Femur (tissue), 1 donor: ENCODE data around the gene NECAB2.
"Not testable (repeated sequence)": the region's sequence is repeated elsewhere in the genome, so short reads cannot be mapped to it uniquely, and the experiment has no call there.

ENCODE experiments used
- DNase-seq: peaks from one replicate; pipeline ENCODE4 v3.0.0-alpha.2; 2017

The NECAB2 gene

DNA sequence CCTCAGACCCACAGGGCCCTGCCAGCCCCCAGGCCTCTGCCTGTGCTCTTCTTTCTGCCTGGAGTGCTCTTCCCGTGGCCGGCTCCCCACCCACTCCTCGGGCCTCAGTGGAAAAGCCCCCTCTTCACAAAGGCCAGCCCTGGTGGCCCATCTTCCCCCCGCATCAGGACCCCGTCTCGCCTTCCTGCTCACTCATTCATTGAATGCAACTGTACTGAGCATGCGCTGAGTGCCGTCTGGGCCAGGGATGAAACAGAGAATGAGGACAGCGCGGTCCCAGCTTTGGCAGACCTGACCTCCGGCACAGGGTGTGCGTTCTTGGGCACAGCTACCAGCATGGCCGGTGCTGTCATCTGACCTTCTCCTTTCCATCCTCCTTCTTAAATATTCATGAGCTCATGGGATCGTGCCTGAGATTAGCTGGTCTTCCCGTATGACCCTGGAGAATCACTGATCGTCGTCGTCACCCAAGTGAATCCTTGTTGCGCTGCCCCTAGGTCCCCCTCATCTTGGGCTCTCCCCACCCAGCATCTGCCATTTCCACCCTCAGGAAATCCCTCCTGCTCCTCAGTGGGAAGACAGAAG, 31.4 kb upstream of the NECAB2 start:
- DNase-seq: no peak

DNA sequence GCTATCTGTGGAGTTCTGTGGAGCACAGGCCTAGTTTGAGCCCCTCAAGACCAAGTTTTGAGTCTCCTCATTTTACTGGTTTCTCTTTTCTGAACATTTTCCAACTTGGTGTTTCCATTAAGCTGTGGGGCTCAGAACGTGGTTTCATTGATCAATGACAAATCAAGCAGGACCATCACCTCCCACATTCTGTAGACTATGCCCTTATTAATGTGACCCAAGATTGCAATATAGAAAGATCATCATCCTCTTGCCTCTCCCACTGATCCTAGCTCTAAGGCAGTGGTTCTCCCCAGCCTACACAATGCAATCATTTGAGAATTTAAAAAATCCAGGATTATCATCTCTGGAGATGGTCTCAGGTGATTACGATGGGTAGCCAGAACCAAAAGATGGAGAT, 30.8 kb upstream of the NECAB2 start:
- DNase-seq: no peak

DNA sequence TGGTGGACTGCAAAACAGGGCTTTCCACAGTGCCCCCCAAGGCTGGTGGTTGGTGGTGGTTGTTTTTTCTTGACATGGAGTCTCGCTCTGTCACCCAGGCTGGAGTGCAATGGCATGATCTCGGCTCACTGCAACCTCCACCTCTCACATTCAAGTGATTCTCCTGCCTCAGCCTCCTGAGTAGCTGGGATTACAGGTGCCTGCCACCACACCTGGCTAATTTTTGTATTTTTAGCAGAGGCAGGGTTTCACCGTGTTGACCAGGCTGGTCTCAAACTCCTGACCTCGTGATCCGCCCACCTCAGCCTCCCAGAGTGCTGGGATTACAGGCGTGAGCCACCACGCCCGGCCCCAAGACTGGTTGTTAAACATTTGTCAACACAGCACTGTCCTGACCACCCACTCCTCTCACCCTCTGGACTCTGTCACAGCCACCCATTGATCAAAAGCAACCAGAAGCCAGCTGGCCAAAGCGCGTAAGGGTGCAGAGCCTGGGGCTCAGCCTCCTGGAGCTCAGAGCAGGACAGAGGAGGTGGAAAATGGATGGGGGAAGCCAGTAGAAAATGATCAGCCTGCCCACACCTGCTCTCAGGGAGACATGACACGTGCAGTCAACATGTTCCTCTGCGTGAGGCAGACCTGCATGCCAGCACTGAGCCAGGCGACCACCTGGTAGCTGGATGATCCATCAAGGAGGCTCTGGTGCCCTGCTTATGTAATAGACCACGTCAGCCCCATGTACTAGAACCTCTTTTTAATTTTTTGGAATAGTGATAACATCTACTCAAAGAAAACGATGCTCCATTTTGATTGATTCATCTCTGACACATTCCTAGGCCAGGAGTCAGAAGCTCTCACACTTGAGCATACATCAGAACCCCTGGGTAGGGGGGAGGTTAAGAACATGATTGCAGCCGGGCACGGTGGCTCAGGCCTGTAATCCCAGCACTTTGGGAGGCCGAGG, 29.8 kb upstream of the NECAB2 start:
- DNase-seq: no peak

DNA sequence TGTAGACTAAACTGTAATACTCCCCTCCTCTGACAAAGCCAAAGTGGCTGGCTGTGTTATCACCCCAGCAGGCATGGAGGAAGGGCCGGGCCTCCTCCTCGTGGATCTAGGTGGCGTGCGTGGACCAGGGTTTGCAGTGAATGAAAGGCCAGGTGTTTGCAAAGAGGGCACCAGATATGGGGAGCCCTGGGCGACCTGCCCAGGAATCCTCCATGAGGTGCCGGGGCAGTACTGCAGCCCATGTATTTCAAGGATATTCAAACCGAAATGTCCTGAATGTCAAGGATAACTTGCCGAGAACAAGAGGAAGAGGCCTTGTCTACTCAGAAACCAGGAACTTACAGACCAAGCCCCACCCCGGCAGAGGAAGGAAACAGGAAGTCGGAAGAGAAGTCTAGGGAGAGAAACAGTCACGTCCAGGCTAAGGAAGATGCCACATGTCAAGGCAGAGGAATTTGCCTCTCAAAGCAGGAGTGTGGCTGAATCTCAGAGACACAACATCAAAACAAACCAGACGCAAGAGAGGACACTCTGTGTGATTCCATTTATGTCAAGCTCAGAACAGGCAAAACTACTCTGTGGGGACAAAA, 28.7 kb upstream of the NECAB2 start:
- no peak for DNase-seq

DNA sequence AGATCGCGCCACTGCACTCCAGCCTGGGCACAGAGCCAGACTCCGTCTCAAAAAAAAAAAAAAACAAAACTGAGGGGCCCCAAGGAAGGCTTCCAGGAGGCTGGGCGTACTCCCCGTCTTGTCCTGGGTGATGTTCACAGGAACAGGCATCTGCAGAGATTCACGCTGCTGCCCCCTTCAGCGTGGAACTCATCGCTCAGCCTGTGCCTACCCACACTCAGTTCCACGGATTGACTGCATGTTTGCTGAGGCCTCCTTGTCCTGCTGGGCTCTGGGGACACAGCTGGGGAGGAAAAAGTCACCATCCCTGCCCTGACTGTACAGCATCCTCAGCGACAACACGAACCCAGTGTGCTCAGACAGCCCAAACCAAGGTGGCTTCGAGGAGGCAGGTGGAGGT, 27.9 kb upstream of the NECAB2 start:
- no peak for DNase-seq

DNA sequence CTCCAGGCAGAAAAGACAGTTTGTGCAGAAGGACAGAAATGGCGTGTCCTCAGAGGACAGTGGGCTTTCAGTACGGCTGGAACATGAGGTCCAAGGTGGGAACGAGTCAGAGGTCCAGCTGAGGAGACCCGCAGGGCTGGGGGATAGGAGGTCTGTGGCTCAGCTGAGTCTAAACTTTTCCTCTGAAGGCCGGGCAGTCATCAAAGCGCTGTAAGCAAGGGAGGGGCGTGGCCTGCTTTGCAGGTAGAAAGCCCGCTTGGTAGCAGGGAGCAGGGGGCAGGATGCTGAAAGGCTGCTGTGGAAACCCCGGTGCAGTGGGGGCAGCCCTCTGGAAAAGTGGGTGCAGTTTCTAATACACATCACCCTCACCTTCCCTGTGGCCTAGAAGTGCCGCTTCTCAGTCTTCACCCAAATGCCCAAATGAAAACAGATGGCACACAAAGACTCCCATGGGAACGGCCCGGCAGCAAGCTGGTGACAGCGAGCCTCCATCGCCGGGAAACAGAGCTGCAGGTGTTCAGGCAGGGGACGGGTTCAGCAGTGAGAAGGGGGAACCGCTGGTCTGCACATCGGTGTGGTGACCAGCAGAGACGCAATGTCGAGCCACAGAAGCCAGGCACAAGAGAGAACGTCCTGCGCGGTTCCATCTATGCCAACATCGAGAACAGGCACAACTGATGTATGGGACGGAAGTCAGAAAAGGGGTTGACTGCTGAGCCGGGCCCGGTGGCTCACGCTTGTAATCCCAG, 27.2 kb upstream of the NECAB2 start:
- no peak for DNase-seq

DNA sequence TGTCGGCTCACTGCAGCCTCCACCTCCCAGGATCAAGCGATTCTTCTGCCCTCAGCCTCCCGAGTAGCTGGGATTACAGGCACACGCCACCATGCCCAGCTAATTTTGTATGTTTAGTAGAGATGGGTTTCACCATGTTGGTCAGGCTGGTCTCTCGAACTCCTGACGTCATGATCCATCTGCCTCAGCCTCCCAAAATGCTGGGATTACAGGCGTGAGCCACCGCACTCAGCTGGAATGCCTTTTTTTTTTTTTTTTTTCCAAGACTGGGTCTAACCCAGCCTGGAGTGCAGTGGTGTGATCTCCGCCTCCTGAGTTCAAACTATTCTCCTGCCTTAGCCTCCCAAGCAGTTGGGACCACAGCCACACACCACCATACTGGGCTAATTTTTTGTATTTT, 26.5 kb upstream of the NECAB2 start:
- not testable (repeated sequence) for DNase-seq

DNA sequence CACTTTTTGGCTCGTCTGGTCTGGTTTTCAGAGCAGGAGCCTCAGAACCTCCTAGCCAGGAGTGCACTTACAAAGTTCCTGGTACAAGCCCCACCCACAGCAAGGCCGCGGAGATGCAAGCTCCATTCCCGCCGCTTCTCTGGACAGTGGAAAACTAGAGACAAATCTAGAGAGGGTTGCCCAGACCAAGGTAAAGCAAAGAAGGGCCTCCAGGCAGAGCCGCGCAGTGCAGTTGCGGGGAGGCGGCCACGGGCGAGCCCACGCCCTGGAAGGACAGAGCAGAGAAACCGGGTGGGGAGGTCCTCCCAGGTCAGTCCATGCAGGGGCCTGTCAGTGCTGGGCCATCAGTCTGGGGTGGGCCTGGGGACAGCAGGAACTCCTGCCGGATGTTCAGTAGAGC, 26.0 kb upstream of the NECAB2 start:
- no peak for DNase-seq

DNA sequence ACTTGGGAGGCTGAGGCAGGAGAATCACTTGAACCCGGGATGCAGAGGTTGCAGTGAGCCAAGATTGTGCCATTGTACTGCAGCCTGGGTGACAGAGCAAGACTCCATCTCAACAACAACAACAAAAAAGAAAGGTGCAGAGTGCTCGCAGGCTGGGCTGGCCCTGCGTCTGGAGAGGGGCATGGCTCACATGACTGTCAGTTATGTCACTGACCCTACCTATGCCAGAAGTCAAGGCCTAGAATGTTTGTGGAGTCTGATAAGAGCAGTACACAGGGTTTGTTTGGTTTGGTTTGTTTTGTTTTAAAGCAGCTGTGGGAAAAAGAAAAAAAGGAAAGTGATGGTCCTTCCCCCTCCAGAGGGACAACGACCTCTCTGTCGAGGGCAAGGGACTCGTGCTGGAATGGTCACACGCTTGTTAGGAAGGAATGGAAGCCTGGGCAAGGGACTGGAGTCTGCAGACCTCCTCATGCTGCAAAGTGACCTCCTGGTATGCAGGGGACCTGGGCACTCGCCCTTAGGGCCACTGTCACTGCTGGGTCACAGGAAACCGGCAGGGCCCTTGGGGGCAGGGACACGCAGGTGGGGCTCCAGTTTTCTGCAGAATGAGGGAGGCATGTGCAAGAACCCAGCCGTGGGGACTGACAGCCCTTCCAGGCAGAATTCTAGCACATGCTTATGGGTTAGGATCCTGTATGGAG, 25.1 kb upstream of the NECAB2 start:
- no peak for DNase-seq

DNA sequence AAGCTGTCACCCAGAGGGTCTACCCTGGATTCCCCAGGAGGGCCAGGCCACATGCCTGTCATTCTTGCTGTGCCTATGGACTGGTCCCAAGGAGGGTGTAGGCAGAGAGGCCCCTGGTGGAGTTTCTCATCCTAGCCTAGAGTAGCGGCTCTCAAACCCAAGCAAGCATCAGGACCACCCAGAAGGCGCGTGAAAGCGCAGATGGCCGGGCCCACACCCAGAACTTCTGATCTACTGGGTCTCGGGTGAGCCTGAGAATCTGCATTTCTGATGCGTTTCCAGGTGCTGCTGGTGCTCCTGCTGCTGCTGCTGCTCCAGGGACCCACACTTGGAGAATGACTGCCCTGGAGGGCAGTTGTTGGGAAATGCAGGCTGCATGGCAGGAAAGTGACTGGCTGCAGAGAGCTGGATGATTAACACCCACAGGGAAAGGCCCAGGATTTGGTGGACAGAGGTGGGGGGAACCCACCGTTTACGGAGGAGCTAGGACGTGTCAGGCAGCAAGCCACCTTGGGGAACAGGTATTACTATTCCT, 24.5 kb upstream of the NECAB2 start:
- DNase-seq: no peak

DNA sequence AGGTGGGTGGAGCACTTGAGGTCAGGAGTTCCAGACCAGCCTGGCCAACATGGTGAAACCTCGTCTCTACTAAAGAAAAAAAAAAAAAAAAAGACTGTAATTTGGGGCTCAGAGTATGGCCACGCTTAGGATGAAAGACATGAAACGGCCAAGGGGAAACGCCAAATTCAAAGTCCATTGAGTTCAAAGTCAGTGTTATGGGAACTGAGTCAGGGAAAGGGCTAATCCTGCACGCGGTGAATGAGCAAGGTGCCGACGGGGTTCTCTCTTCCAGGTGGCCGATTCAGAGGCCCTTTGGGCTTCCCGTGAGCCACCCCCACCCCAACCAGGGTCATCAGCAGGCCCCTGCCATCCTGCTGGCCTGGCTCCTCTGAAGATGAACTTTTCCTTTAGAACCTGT, 22.5 kb upstream of the NECAB2 start:
- no peak for DNase-seq

DNA sequence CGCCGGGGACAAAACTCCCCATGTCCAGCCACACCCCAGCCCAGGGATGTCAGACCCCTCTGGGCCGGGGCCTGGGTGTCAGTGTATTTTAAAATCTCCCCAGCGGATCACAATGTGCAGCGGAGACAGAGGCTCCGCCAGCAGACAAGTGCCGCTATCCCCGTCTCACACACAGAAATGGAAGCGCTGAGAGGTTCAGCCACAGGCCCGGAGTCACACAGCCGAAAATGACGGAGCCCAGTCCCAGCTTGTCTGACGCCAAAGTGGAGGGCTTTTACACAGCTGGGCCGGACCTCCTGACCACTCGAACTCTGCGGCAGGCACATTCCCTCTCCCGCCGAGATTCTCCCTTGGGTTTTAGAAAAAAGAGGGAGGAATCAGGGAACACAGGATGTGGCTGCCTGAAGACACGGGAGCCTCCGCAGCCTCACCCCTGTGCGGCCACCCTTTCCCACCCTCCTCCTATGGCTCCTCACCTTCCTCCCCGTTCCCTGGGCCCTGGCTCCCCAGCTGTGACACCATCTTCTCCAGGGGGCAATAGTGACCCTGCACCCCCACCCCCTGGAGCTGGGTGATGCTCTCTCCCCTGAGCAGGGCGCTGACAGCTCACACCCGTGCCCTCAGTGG, 21.8 kb upstream of the NECAB2 start:
- no peak for DNase-seq

DNA sequence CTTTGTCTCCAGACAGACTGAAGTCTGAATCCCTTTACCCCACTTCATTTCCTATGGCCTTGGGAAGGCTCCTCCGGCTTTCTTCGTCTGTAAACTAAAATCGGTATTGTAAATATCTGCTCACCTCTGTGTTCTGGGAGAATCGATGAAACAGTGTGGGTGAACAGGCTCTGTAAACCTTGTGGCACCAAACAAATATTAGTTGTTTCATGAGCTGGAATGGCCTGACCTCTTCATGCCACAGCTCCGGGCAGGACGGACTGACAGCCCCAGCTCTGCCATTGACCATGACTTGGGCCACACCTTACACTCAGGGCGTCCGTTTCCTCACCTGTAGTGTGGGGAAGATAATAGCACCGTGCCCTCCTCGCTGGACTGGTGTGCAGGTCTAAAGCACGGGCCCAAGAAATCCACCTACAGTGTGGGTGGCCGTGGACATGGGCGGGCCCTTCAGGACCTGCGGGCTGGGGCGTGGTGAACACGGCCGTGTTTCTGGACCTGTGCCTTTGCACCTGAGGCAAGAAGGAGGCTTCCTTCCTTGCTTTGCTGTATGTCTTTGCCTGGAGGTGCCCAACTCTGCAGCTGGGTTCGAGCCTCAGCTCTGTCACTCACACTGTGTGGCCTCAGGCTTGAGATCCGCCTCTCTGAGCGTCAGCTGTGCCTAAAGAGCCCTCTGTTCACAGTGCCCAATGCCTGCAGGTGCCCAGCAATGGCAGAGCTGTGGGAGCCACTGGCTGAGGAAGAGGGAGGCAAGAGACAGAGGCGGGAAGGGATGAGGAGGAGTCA, 21.1 kb upstream of the NECAB2 start:
- DNase-seq: no peak

DNA sequence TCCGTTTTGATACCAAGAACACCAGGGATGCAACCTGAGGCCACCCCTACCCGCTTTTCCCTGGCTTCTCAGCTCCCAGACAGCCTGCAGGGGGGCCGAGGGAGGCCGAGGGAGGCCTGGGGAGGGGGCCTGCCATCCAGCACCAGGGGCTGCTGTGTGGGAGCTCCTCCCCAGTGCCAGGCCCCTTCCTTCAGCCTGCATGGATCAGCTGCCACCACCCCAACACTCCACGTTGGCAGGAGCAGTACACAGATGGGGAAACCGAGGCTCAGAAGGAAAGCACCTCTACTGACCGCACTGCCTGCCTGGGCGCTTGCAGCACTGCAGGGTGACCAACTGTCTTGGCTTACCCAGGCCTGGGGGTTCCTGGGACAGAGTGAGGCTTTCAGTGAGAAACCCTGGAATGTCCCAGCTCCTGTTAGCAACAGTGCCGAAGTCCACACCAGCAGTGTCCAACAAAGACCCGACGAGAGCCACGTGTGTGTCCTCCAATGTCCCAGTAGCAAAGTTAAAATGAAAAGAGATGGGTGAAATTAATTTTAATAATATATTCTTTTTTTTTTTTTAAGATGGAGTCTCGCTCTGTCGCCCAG, 20.3 kb upstream of the NECAB2 start:
- DNase-seq: no peak

DNA sequence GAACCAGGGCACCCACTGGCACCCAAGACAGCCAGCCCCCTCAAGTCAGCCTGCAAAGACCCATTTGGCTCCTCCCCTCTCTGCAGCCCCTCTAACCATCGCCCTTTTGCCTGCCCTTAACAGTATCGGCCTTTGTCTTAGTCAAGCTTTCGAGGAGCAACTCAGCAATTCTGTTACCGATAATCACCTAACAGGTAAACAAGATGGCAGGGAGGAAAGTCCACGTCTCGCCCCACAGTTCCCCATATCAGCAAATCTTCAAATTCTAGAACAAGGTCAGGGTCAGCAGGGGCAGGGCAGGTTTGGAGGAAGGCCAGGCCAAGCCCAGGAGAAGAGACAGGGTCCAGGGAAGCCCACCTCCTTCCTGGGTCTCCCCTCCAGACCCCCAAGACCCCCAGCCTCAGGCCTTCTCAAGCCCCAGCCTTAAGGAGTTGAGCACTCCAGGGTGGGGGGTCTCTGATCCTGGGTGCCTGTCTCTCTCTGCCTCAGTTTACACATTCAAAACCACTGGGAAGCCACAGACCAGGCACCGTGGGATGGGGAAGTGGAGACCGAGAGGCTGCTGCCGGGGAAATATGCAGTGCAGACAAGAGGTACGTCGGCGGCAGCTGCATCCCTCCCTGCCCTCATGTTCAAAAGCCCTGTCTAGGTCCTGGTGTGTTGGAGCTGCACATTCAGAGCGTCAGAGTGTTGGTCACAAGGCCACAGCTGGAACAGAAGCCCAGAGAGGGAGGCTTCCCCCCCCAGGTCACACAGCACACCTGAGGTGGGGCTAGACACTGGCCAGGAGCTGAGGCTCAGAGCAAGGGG, 18.9 kb upstream of the NECAB2 start:
- DNase-seq: no peak

DNA sequence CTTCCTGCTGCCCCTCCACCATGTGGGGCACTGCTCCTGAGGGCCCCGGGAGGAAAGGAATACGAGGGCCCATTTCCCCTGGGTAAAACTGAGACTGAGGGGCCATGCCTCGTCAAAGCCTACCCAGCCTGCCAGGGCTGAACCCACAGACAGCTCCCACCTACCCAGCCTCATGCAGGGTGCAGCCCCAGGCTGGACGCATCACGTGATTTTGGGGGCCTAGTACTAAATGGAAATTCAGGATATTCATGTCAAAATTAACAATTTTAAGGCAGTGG, 18.4 kb upstream of the NECAB2 start:
- no peak for DNase-seq

DNA sequence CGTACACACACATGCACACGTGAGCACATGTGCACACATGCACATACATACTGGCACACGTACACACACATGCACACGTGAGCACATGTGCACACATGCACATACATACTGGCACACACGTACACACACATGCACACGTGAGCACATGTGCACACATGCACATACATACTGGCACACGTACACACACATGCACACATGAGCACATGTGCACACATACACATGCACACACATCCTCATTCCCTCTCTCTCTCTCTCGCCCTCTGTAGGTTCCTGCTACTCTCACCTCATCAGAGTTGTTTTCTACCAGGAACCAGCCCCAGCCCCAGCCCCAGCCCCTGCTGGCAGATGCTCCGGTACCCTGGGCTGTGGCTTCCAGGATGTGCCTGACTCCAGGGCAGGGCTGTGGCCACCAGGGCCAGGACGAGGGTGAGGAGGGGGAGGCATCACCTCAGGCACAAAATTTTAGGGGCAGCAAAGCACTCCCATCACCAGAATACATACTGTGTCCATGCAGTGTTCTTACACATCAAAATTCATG, 17.1 kb upstream of the NECAB2 start:
- not testable (repeated sequence) for DNase-seq

DNA sequence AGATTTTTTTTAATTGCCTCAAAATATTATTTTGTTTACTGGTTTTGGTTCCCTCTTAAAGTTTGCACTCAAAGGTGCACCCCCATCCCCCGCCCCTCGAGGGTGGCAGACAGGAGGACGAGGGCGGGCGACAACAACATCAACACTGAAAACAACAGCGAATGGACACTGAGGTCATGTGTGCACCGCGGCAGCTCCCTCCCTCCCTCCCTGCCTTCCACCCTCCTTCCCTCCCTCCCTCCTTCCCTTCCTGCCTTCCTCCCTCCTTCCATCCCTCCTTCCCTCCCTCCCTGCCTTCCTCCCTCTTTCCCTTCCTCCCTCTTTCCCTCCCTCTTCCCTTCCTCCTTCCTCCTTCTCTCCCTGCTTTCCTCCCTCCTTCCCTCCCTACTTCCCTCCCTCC, 16.5 kb upstream of the NECAB2 start:
- DNase-seq: no peak

DNA sequence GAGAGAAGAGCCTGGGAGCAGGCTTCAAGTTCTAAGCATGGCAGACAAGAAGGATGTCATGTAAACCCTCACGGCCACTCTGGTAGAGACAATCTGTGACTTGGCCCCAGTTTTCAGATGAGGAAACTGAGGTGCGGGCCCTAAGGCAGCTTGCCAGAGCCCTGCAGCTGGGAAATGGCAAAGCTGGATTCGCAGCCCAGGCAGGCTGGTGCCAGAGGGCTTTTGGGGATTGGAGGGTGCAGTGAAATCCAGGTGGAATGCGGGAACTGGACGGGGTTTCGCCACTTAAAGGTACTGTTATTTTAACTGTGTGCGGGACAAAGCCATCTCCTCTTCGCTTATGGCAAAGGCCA, 15.5 kb upstream of the NECAB2 start:
- no peak for DNase-seq
